ENCODE measurements around the gene TMEM8B.

Gene TMEM8B

GRCh38 chr9:35840881-35841644, 12.0 kb downstream of the TMEM8B start:
- no peak for DNase-seq

GRCh38 chr9:35841645-35841900, 12.5 kb downstream of the TMEM8B start:
- DNase-seq: no peak

GRCh38 chr9:35842020-35842745, 13.2 kb downstream of the TMEM8B start:
- no peak for DNase-seq

GRCh38 chr9:35842795-35843194, 13.8 kb downstream of the TMEM8B start:
- no peak for DNase-seq

- peak; percentile 16 to 24 for DNase-seq
Measured at GRCh38 chr9:35844628-35845270, 15.7 kb downstream of the TMEM8B start.

- no peak for DNase-seq
Measured at GRCh38 chr9:35845824-35846771, 17.1 kb downstream of the TMEM8B start.

GRCh38 chr9:35847792-35848572, 19.0 kb downstream of the TMEM8B start:
- no peak for DNase-seq

- DNase-seq: no peak
Measured at GRCh38 chr9:35852267-35852815, 23.3 kb downstream of the TMEM8B start.

GRCh38 chr9:35852876-35853865, 24.1 kb downstream of the TMEM8B start:
- DNase-seq: no peak

GRCh38 chr9:35854091-35854762, 25.2 kb downstream of the TMEM8B start:
- no peak for DNase-seq

GRCh38 chr9:35856206-35856605, 27.2 kb downstream of the TMEM8B start:
- no peak for DNase-seq

- DNase-seq: no peak
Measured at GRCh38 chr9:35856882-35857281, 27.9 kb downstream of the TMEM8B start.

GRCh38 chr9:35858458-35858857, 29.4 kb downstream of the TMEM8B start:
- DNase-seq: no peak

- no peak for DNase-seq
Measured at GRCh38 chr9:35859310-35859989, 30.4 kb downstream of the TMEM8B start.

GRCh38 chr9:35859990-35860339, 30.9 kb downstream of the TMEM8B start:
- DNase-seq: no peak

- no peak for DNase-seq
Measured at GRCh38 chr9:35861161-35861897, 32.3 kb downstream of the TMEM8B start.

- DNase-seq: no peak
Measured at GRCh38 chr9:35862328-35862727, 33.3 kb downstream of the TMEM8B start.

GRCh38 chr9:35863583-35863982, 34.6 kb downstream of the TMEM8B start:
- DNase-seq: no peak

All from activated CD4-positive, alpha-beta T cell treated with anti-CD3 and anti-CD28 coated beads for 4 hours (primary cell).